Measurements from ENCODE around the gene SPON1. TPM values are rescaled to one million over a fixed set of nuclear protein-coding genes. Genes with fewer than 3 reads are reported as not detected.

Gene SPON1
- total and polyA plus RNA-seq, 4 donors: 0.72 to 4.9 (median 1.2) TPM

DNA sequence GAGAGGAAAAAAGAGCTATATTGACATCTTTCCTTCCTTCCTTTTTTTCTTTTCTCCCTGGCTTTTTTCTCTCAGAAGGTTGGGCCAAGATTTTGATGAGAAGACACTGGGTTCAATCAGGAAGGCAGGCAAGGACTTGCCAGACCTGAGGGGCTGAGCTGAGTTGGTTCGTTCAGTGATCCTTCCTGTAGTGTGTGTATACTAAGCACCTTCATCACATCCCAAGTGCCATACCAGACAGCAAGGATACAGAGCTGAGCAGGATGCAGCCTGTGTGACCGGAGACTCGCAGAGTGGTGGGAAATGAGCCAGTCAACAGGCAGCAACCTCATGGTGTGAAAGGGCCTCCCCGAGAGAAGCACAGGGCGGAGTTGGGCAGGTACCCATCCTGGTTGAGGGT, 95.5 kb downstream of the SPON1 start:
- no peaks in the 10 kb centered on the region for H3K4me1 ChIP-seq (ENCODE audit: control insufficient read depth in 4 of 4, insufficient read depth in 4 of 4, low read length in 3 of 4)
- H3K27me3 ChIP-seq (ENCODE audit: control insufficient read depth in 4 of 4, insufficient read depth in 4 of 4, low read length in 3 of 4): peaks cover 0 to 4% (median 2%) of the 10 kb centered on the region in 4 donors
- no peak for DNase-seq (ENCODE audit: low spot score)
- no peak overlapping the region for H3K4me3 ChIP-seq (ENCODE audit: low read depth in 1 of 3, low read length in 3 of 3)
- no peak for TF ChIP-seq HNF4A (conservative IDR thresholded peaks at IDR 0.05)
- H3K36me3 ChIP-seq (ENCODE audit: control insufficient read depth in 4 of 4, insufficient read depth in 3 of 4, low read depth in 1 of 4, low read length in 3 of 4): no peaks in the 10 kb centered on the region
- WGBS: 82% methylated on average over 5 of the region's 5 CpGs
- H3K27ac ChIP-seq (ENCODE audit: low read depth in 1 of 2, low read length in 2 of 2): no peak overlapping the region
- no peaks in the 10 kb centered on the region for H3K9me3 ChIP-seq (ENCODE audit: control insufficient read depth in 4 of 4, low read length in 3 of 4)
- no peak overlapping the region for H3K9ac ChIP-seq (ENCODE audit: low read depth in 1 of 2, low read length in 2 of 2)

DNA sequence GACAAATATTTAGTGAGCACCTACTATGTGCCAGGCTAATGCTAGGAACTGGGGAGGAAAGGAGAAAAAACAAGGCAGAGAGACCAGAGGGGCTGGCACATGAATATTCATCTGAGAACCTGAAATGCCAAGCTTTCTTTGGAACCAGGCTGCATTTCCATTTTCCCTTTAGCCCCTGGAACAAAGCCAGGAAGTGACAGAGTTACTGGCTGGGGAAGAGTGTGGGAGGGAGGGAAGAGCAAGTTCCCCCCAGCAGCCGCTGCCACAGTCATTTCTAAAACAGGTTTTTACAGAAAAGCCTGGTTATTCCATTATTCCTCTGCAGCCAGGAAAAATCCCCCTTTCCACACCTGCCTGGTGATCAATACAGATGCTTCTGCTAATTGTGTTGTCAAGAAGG, 97.0 kb downstream of the SPON1 start:
- peaks cover 0 to 4% (median 2%) of the 10 kb centered on the region in 4 donors for H3K27me3 ChIP-seq (ENCODE audit: control insufficient read depth in 4 of 4, insufficient read depth in 4 of 4, low read length in 3 of 4)
- no peak overlapping the region for H3K9ac ChIP-seq (ENCODE audit: low read depth in 1 of 2, low read length in 2 of 2)
- 50% methylated on average over 1 of the region's 1 CpG for WGBS
- H3K36me3 ChIP-seq (ENCODE audit: control insufficient read depth in 4 of 4, insufficient read depth in 3 of 4, low read depth in 1 of 4, low read length in 3 of 4): no peaks in the 10 kb centered on the region
- no peak overlapping the region for H3K27ac ChIP-seq (ENCODE audit: low read depth in 1 of 2, low read length in 2 of 2)
- TF ChIP-seq, protein P1, sequence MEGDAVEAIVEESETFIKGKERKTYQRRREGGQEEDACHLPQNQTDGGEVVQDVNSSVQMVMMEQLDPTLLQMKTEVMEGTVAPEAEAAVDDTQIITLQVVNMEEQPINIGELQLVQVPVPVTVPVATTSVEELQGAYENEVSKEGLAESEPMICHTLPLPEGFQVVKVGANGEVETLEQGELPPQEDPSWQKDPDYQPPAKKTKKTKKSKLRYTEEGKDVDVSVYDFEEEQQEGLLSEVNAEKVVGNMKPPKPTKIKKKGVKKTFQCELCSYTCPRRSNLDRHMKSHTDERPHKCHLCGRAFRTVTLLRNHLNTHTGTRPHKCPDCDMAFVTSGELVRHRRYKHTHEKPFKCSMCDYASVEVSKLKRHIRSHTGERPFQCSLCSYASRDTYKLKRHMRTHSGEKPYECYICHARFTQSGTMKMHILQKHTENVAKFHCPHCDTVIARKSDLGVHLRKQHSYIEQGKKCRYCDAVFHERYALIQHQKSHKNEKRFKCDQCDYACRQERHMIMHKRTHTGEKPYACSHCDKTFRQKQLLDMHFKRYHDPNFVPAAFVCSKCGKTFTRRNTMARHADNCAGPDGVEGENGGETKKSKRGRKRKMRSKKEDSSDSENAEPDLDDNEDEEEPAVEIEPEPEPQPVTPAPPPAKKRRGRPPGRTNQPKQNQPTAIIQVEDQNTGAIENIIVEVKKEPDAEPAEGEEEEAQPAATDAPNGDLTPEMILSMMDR (IDR thresholded peaks at IDR 0.05; ENCODE audit: low read depth, low read length, missing input control): no peak
- TF ChIP-seq GABPA (IDR thresholded peaks at IDR 0.05 in 1 of 2, conservative IDR thresholded peaks at IDR 0.05 in 1 of 2) (no peak), EGR1 (IDR thresholded peaks at IDR 0.05; ENCODE audit: low read depth in 2 of 2) (no peak), FOXA1 (IDR thresholded peaks at IDR 0.05) (no peak), HNF4G (IDR thresholded peaks at IDR 0.05) (no peak), RAD21 (IDR thresholded peaks at IDR 0.05) (no peak), NR2F2 (IDR thresholded peaks at IDR 0.05) (no peak), SP1 (IDR thresholded peaks at IDR 0.05) (no peak)
- TF ChIP-seq, protein P2, sequence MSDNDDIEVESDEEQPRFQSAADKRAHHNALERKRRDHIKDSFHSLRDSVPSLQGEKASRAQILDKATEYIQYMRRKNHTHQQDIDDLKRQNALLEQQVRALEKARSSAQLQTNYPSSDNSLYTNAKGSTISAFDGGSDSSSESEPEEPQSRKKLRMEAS (IDR thresholded peaks at IDR 0.05): no peak
- TF ChIP-seq, protein P3, sequence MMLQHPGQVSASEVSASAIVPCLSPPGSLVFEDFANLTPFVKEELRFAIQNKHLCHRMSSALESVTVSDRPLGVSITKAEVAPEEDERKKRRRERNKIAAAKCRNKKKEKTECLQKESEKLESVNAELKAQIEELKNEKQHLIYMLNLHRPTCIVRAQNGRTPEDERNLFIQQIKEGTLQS (IDR thresholded peaks at IDR 0.05): no peak
- H3K9me3 ChIP-seq (ENCODE audit: control insufficient read depth in 4 of 4, low read length in 3 of 4): no peaks in the 10 kb centered on the region
- no peaks in the 10 kb centered on the region for H3K4me1 ChIP-seq (ENCODE audit: control insufficient read depth in 4 of 4, insufficient read depth in 4 of 4, low read length in 3 of 4)
- DNase-seq (ENCODE audit: low spot score): no peak
- H3K4me3 ChIP-seq (ENCODE audit: low read depth in 1 of 3, low read length in 3 of 3): no peak overlapping the region

DNA sequence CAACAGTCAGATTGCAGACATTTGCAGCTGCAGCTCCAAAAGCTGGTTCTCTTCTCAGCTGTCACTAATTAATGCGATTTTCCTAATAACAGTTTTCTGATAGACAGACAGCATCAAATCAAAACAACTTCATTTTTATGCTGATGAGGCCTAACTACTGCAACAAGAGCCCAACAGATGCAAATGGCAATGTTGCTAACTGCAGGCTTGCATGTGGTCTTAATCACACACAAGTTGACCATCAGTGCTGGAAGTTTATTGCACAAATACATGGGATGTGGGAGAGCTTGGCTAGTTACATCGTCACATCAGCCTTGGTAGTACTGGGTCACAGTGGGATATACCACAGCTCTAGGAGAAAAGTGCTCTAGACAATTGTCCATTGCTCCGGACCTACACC, 99.2 kb downstream of the SPON1 start:
- WGBS: 89% methylated on average over 3 of the region's 3 CpGs
- H3K4me1 ChIP-seq (ENCODE audit: control insufficient read depth in 4 of 4, insufficient read depth in 4 of 4, low read length in 3 of 4): no peaks in the 10 kb centered on the region
- no peak overlapping the region for H3K27ac ChIP-seq (ENCODE audit: low read depth in 1 of 2, low read length in 2 of 2)
- no peaks in the 10 kb centered on the region for H3K36me3 ChIP-seq (ENCODE audit: control insufficient read depth in 4 of 4, insufficient read depth in 3 of 4, low read depth in 1 of 4, low read length in 3 of 4)
- H3K27me3 ChIP-seq (ENCODE audit: control insufficient read depth in 4 of 4, insufficient read depth in 4 of 4, low read length in 3 of 4): no peaks in the 10 kb centered on the region
- H3K9ac ChIP-seq (ENCODE audit: low read depth in 1 of 2, low read length in 2 of 2): no peak overlapping the region
- DNase-seq (ENCODE audit: low spot score): no peak
- no peak overlapping the region for H3K4me3 ChIP-seq (ENCODE audit: low read depth in 1 of 3, low read length in 3 of 3)
- H3K9me3 ChIP-seq (ENCODE audit: control insufficient read depth in 4 of 4, low read length in 3 of 4): no peaks in the 10 kb centered on the region
- TF ChIP-seq SP1 (IDR thresholded peaks at IDR 0.05): no peak
- TF ChIP-seq EGR1 (IDR thresholded peaks at IDR 0.05; ENCODE audit: low read depth in 2 of 2): no peak
- TF ChIP-seq HNF4G (IDR thresholded peaks at IDR 0.05): no peak
- TF ChIP-seq, protein P3 (IDR thresholded peaks at IDR 0.05): no peak
- no peak for TF ChIP-seq HNF4A (conservative IDR thresholded peaks at IDR 0.05)
- no peak for TF ChIP-seq FOXA2 (IDR thresholded peaks at IDR 0.05)
- no peak for TF ChIP-seq TAF1 (conservative IDR thresholded peaks at IDR 0.05)
- TF ChIP-seq, protein P2 (IDR thresholded peaks at IDR 0.05): no peak
- TF ChIP-seq, protein P1 (IDR thresholded peaks at IDR 0.05; ENCODE audit: low read depth, low read length, missing input control): no peak
